G401.6 (cell line): Measurements from ENCODE around the gene SCAPER.
"Not testable (repeated sequence)": the region's sequence is repeated elsewhere in the genome, so short reads cannot be mapped to it uniquely, and the experiment has no call there.

Experiments used
- FAIRE-seq: peaks from 2 replicates; lab custom pipeline; 2012; peaks lifted over from hg19 to GRCh38; lab: Jason Lieb, UNC

SCAPER gene

GRCh38 chr15:76861815-76862397, 43.2 kb downstream of the SCAPER start:
- no peak for FAIRE-seq

DNA sequence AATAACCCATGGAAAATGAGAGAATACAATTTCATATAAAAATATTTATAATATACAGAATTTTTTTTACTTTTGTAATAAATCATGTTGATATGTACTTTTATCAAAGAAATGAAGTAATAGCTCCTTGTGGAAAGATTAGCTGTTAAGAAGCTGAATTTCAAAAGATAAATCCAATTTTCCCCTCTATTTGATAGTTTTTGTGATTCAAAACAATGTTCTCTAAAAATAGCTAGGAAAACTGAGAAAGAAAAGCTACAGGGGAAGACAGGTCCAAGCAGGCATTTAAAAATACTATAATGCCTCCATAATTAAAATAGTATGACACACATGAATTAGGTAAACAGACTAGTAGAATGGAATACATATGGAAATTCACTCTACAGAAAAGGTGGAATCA, 44.9 kb downstream of the SCAPER start:
- FAIRE-seq: peak; percentile 55

- FAIRE-seq: not testable (repeated sequence)
Measured at GRCh38 chr15:76850367-76850766, 54.8 kb downstream of the SCAPER start.

DNA sequence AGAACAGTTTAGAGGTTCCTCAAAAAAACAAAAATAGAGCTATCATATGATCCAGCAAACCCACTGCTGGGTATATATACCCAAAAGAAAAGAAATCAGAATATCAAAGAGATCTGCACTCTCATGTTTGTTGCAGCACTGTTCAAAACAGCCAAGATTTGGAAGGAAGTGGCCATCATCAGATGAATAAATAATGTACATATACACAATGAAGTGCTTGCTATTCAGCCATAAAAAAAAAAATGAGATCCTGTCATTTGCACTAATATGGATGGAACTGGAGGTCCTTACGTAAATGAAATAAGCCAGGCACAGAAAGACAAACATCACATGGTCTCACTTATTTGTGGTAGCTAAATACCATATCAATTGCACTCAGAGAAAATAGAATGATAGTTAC, 58.4 kb downstream of the SCAPER start:
- FAIRE-seq: no peak

DNA sequence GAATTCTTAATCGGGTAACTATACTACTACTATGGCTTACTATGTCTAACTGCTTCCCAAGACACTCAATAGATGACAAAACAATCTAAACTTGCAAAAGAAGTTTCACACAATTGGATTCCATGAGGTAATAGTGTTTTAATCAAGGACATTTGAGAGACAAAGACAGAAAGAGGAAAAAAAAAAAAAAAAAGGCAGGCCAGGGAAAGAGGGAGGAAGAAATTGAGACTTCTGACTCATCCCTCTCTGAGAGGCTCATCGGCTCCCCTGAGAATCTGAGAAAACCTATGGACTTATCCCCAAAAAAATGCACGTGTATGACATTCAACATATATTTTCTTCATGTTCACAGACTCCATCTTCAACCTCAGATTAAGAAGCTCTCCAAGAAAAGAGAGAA, 61.0 kb downstream of the SCAPER start:
- FAIRE-seq: no peak

- FAIRE-seq: no peak
Measured at GRCh38 chr15:76843269-76843668, 61.9 kb downstream of the SCAPER start.

DNA sequence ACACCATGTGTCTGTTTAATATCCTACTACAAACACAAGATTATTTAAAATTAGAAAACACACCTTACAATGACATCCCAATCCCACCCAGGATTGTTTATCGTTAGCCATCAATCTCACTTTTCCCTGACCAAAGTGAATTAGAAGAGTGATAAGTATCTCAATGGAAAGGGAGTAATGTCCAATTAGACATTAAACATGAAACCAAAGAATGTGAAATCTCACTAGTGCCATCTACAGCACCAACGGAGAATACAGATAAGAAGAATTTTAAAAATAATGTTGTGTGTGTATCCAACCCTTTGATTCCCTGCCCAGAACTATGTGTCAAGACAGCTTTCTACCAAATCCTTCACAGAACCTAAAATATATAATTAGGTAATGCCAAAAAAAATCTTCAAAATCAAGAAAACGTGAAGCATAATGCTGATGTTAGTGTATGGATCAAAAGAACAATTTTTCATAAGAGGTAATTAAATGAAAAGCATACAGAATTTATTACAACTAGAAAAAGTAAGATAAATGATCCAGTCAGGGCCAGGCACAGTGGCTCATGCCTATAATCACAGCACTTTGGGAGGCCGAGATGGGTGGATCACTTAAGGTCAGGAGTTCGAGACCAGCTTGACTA, 64.2 kb downstream of the SCAPER start:
- FAIRE-seq: peak; percentile 67

- no peak for FAIRE-seq
Measured at GRCh38 chr15:76839173-76839572, 66.0 kb downstream of the SCAPER start.

DNA sequence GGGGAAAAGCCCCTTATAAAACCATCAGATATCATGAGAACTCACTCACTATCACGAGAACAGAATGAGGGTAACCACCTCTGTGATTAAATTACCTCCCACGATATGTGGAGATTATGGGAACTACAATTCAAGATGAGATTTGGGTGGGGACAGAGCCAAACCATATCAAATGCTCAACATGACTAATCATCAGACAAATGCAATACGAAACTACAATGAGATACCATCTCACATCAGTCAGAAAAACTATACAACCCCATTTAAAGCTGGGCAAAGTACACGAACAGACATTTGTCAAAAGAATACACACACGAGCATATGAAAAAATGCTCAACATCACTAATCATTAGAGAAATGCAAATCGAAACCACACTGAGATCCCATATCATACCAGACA, 67.7 kb downstream of the SCAPER start:
- FAIRE-seq: no peak

DNA sequence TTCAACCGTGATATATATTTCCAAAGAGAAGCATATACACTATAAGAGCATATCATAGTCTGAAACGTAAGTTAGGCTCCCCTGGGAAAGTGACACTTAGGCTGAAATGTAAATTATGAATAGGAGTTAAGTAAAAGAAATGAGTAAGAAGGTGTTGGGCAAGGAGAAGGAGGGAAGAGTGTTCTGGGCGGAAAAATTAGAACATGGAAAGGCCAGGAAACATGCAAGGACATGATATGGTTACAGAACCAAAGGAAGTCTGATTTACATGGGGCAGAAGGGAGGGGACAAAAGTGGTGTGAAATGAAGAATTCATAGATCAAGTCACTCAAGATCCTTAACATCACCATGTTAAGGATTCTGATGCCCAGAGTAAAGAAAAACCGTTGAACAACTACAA, 75.2 kb downstream of the SCAPER start:
- FAIRE-seq: no peak

DNA sequence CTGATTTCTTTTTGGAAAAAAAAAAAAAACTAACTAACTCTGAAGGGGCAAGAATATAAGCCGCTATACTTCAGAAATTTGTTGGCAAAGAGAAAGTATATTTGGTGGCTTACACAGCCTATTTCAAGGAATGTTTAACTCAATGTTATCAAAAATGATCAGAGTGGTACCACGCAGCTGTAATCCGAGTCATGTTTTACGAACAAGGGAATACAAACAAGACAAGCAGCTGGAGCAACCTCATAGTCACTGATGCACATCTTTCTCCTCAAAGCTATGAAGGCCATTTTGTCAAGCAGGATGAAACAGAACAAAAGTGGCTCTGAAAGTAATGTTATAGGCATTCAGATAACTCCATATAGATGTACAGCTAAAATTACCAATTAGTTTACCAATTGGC, 81.2 kb downstream of the SCAPER start:
- FAIRE-seq: no peak

DNA sequence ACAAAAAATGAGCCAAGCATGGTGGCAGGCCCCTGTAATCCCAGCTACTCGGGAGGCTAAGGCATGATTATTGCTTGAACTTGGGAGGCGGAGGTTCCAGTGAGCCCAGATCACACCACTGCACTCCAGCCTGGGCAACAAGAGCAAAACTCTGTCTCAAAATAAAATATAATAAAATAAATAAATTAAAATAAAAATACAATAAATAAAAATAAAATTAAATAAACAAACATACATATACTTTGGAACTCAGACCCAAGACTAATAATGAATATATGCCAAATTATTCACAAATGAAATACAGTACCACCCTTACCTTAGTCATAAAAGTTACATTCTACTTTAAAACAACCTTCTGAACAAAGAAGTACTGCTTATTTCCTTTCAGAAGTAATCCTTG, 81.8 kb downstream of the SCAPER start:
- FAIRE-seq: peak; percentile 39

DNA sequence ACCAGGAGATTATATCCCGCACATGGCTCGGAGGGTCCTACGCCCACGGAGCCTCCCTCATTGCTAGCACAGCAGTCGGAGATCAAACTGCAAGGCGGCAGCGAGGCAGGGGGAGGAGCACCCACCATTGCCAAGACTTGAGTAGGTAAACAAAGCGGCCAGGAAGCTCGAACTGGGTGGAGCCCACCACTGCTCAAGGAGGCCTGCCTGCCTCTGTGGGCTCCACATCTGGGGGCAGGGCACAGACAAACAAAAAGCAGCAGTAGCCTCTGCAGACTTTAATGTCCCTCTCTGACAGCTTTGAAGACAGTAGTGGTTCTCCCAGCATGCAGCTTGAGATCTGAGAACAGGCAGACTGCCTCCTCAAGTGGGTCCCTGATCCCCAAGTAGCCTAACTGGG, 86.2 kb downstream of the SCAPER start:
- not testable (repeated sequence) for FAIRE-seq

DNA sequence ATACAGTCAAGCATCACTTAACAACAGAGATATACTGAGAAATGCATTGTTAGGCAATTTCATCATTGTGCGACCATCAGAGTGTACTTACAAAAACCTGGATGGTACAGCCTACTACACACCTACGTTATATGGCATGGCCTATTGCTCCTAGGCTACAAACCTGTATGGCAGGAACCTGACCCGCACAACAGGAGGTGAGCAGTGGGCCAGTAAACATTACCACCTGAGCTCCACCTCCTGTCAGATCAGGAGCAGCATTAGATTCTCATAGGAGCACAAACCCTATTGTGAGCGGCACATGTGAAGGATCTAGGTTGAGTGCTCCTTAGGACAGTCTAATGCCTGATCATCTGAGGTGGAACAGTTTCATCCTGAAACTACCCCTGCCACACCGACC, 89.7 kb downstream of the SCAPER start:
- no peak for FAIRE-seq

DNA sequence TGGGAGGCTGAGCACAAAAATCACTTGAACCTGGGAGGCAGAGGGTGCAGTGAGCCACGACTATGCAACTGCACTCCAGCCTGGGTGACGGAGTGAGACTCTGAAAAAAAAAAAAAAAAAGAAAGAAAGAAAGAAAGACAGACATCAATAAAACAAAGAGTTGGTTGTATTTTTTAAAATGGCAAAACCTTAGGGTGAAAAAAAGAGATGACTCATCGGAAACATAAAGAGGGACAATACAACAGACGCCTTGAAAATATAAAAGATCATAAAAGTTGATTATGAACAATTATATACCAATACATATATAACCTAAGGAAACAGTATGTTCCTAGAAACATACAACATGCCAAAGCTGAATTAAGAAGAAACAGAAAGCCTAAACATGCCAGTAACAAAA, 92.8 kb downstream of the SCAPER start:
- no peak for FAIRE-seq

GRCh38 chr15:76809412-76810103, 95.6 kb downstream of the SCAPER start:
- FAIRE-seq: no peak

DNA sequence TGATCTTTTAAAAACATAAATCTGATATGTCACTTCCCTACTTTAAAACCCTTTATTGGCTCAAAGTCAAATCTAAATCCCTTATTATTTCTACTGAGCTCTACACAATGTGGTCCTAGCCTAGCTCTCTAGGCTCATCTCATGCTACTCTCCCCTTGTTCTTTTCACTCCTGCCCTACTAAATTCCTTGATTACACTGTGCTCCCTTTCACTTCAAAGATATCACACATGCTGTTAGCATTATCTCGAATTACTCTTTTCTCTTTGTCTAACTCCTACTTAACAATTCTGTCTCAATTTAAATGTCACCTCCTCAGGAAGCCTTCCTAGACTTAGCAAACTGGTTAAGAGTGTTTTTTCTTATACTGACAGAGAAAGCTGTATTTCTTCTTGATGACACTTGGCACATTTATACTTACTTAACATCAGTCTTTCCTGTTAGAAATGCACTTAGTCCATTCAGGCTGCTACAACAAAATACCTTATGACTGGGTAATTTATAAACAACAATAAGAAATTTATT, 102.0 kb downstream of the SCAPER start:
- FAIRE-seq: no peak

- no peak for FAIRE-seq
Measured at GRCh38 chr15:76802411-76802810, 102.7 kb downstream of the SCAPER start.

- FAIRE-seq: no peak
Measured at GRCh38 chr15:76799760-76800159, 105.4 kb downstream of the SCAPER start.

DNA sequence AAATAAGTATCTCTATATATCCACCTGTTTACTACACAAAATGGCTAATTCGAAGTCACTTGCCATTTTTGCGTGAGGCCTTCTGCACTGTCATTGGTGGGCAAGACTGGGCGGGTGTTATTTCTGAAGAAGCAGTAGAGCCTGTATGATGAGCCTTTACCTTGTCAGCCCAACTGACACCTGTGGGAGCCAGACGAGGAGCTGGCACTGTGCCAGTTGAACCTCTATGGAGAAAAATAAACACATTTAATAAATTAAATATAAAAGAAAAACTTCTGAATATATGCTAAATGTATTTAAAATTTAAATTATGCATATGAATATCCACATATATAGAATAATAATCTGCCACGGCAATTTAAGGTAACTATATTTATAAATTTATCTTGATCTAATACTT, 109.9 kb downstream of the SCAPER start:
- peak; percentile 40 for FAIRE-seq

GRCh38 chr15:76793162-76793561, 112.0 kb downstream of the SCAPER start:
- FAIRE-seq: no peak

GRCh38 chr15:76791511-76791910, 113.6 kb downstream of the SCAPER start:
- FAIRE-seq: no peak

- no peak for FAIRE-seq
Measured at GRCh38 chr15:76787273-76787672, 117.9 kb downstream of the SCAPER start.

DNA sequence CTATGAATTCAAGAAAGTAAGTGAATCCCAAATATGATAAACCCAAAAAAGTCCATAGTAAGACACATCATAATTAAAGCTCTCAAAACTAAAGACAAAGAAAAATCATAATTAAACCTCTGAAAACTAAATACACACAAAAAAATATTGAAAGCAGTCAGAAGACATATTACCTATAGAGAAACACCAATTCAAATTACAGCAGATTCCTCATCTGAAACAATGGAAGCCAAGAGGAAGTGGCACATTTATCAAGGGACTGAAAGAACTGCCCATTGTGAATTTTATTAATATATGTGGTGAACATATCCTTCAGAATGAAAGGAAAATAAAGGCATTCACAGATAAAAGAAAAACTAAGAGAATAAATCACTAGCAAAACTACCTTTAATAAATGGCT, 128.2 kb downstream of the SCAPER start:
- peak; percentile 66 for FAIRE-seq
